Endodermal cell (in vitro differentiated cells): ENCODE measurements around the gene HOOK2. TPM values are rescaled to one million over a fixed set of nuclear protein-coding genes. Genes with fewer than 3 reads are reported as not detected.

Experiments
- DNase-seq: peaks from one replicate; pipeline ENCODE4 v3.0.0-alpha.2; 2017
- H3K27ac ChIP-seq: 2 replicates; pipeline ENCODE4 v1.5.1; 2013; ENCODE audit warnings: mild to moderate bottlenecking, low read depth, low read length, moderate library complexity
- H3K27me3 ChIP-seq: 2 replicates; pipeline ENCODE4 v1.6.1; 2013; ENCODE audit warnings: mild to moderate bottlenecking, low read length, moderate library complexity; ENCODE audit not compliant: insufficient read depth, control insufficient read depth, poor library complexity, severe bottlenecking
- H3K36me3 ChIP-seq: 2 replicates; pipeline ENCODE4 v1.7.0; 2013; ENCODE audit warnings: mild to moderate bottlenecking, low read length, moderate library complexity; ENCODE audit not compliant: control insufficient read depth, insufficient read depth
- H3K4me1 ChIP-seq: one replicate; pipeline ENCODE4 v1.7.0; 2013; ENCODE audit warnings: low read length; ENCODE audit not compliant: control insufficient read depth, insufficient read depth
- H3K4me3 ChIP-seq: 2 replicates; pipeline ENCODE4 v1.5.1; 2013; ENCODE audit warnings: mild to moderate bottlenecking, low read length, moderate library complexity
- H3K9ac ChIP-seq: 2 replicates; pipeline ENCODE4 v1.6.1; 2013; ENCODE audit warnings: mild to moderate bottlenecking, low read length, moderate library complexity; ENCODE audit not compliant: poor library complexity, severe bottlenecking; ENCODE audit errors: extremely low read depth
- H3K9me3 ChIP-seq: 2 replicates; pipeline ENCODE4 v1.6.1; 2013; ENCODE audit warnings: mild to moderate bottlenecking, low read length, moderate library complexity; ENCODE audit not compliant: control insufficient read depth
- H3K27ac Mint-ChIP-seq: 2 replicates; pipeline ENCODE4 v1.8.0; 2020; ENCODE audit warnings: mixed read lengths
- H3K27me3 Mint-ChIP-seq: 2 replicates; pipeline ENCODE4 v1.8.0; 2021; ENCODE audit warnings: mild to moderate bottlenecking, mixed read lengths; ENCODE audit not compliant: insufficient read depth
- H3K36me3 Mint-ChIP-seq: 2 replicates; pipeline ENCODE4 v1.8.0; 2020; ENCODE audit warnings: low read depth, mixed read lengths
- H3K4me1 Mint-ChIP-seq: 2 replicates; pipeline ENCODE4 v1.8.0; 2020; ENCODE audit warnings: mixed read lengths
- H3K4me3 Mint-ChIP-seq: 2 replicates; pipeline ENCODE4 v1.8.0; 2020; ENCODE audit warnings: mild to moderate bottlenecking, moderate library complexity, mixed read lengths
- H3K9me3 Mint-ChIP-seq: 2 replicates; pipeline ENCODE4 v1.8.0; 2020; ENCODE audit warnings: mild to moderate bottlenecking, mixed read lengths
- CTCF ChIP-seq: fragments of 200-600 bp; sonication (generic); conservative IDR thresholded peaks from 2 replicates; pipeline ENCODE4 v1.5.0; 2021; ENCODE audit warnings: antibody characterized with exemption, mild to moderate bottlenecking
- WGBS, 2 experiments: methylation state at CpG; one replicate each; pipeline versions ENCODE4 v1.1.5 to v1.1.7; 2013; ENCODE audit warnings: missing lambda C conversion rate in 2 of 2, mixed read lengths in 1 of 2; ENCODE audit not compliant: insufficient coverage in 1 of 2, insufficient read length in 1 of 2; 5-methylcytosine and 5-hydroxymethylcytosine counted together
- total RNA-seq, 2 donors: library from RNA; stranded (reverse); fragmentation: NEBNext Ultra II Directional in 1 of 2; extraction: Animal tissue kit (Norgen Biotek cat#: 25700) in 1 of 2; gene quantifications; 2 replicates in 1 of 2; 3 replicates in 1 of 2; pipeline ENCODE4 v1.2.1, GENCODE V29; 2021

Gene HOOK2
- total RNA-seq, 2 donors from 2014 or later, result 82.1 to 103 TPM

GRCh38 chr19:12786952-12787351, 11.6 kb upstream of the HOOK2 start:
- Histone ChIP-seq H3K9ac (no peak overlapping the region), H3K9me3 (no peaks in the 10 kb centered on the region), H3K27ac (no peak overlapping the region), H3K27me3 (peaks cover 9% of the 10 kb centered on the region), H3K36me3 (no peaks in the 10 kb centered on the region), H3K4me3 (no peak overlapping the region), H3K4me1 (peaks cover 11% of the 10 kb centered on the region)
- H3K36me3 Mint-ChIP-seq, result no peaks in the 10 kb centered on the region
- 88 to 92% methylated on average over 2 to 3 of the region's 3 CpGs for WGBS, 2 experiments
- H3K27ac Mint-ChIP-seq, result no peak overlapping the region
- peaks cover 24% of the 10 kb centered on the region for H3K4me1 Mint-ChIP-seq
- no peak overlapping the region for H3K4me3 Mint-ChIP-seq
- H3K27me3 Mint-ChIP-seq, result peaks cover 9% of the 10 kb centered on the region
- no peaks in the 10 kb centered on the region for H3K9me3 Mint-ChIP-seq
- peak; percentile 31 for DNase-seq
- TF ChIP-seq CTCF, result no peak

- peak overlapping the region; percentile 49 for H3K27ac ChIP-seq
- H3K4me3 Mint-ChIP-seq, result no peak overlapping the region
- TF ChIP-seq CTCF, result no peak
- no peaks in the 10 kb centered on the region for H3K9me3 ChIP-seq
- peaks cover 9% of the 10 kb centered on the region for H3K27me3 ChIP-seq
- no peaks in the 10 kb centered on the region for H3K36me3 ChIP-seq
- no peaks in the 10 kb centered on the region for H3K36me3 Mint-ChIP-seq
- WGBS, 2 experiments, result 86 to 87% methylated on average over 6 to 18 of the region's 18 CpGs
- H3K4me1 ChIP-seq, result peaks cover 11% of the 10 kb centered on the region
- peaks cover 24% of the 10 kb centered on the region for H3K4me1 Mint-ChIP-seq
- H3K9ac ChIP-seq, result no peak overlapping the region
- DNase-seq, result peak; percentile 42
- H3K4me3 ChIP-seq, result no peak overlapping the region
- no peaks in the 10 kb centered on the region for H3K9me3 Mint-ChIP-seq
- H3K27me3 Mint-ChIP-seq, result peaks cover 9% of the 10 kb centered on the region
- no peak overlapping the region for H3K27ac Mint-ChIP-seq
Measured at GRCh38 chr19:12786141-12786870, 11.0 kb upstream of the HOOK2 start.

DNA sequence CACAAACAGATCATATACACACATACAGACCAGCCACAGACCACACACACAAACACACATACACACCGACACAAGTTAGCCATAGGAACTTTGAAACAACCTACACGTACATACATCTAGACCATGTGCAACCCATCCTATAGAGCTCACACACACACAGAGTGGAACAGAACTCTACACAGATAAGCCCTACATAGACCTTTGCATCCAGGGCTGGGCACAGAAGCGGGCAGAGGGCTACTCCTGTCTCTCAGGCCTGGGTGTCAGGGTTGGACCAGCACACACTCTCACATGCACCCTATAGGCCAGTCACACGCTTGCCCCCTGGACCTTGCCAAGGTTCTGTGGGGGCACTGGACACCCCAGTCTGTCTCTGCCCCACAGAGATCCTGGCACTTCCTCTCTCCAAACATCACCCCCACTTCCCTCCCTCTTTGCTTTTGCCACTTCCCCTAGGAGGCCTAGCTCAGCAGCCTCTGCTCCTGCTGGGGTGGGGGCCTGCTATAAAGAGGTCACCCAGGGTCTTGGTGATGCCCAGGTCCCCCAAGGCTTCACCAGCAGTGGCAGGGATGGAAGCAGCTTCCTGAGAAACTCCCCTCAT, 10.2 kb upstream of the HOOK2 start:
- Histone ChIP-seq H3K27ac (peak overlapping the region; percentile 49), H3K9ac (no peak overlapping the region), H3K27me3 (peaks cover 3% of the 10 kb centered on the region), H3K4me3 (no peak overlapping the region), H3K36me3 (no peaks in the 10 kb centered on the region), H3K9me3 (no peaks in the 10 kb centered on the region), H3K4me1 (peaks cover 11% of the 10 kb centered on the region)
- H3K27me3 Mint-ChIP-seq, result peaks cover 3% of the 10 kb centered on the region
- 93 to 100% methylated on average over 2 to 4 of the region's 4 CpGs for WGBS, 2 experiments
- H3K36me3 Mint-ChIP-seq, result no peaks in the 10 kb centered on the region
- peak; percentile 51 for DNase-seq
- peaks cover 19% of the 10 kb centered on the region for H3K4me1 Mint-ChIP-seq
- no peak for TF ChIP-seq CTCF
- no peak overlapping the region for H3K4me3 Mint-ChIP-seq
- H3K27ac Mint-ChIP-seq, result no peak overlapping the region
- H3K9me3 Mint-ChIP-seq, result no peaks in the 10 kb centered on the region
